Measurements from ENCODE around the gene DIPK1B.
A peak's percentile ranks its signal among the peaks of the same experiment; 100 is the strongest.

DIPK1B gene

GRCh38 chr9:136694163-136694871 is 18.1 kb upstream of the DIPK1B start (continued):
- TF ChIP-seq ZNF423 (tag by site-specific recombination; IDR thresholded peaks at IDR 0.05) (no peak), CTCF (tag by site-specific recombination; IDR thresholded peaks at IDR 0.05) (peak; percentile 69), ZIC2 (tag by site-specific recombination; IDR thresholded peaks at IDR 0.05) (peak; percentile 46; the same call in 1 of the 2 replicates), ZNF26 (tag by site-specific recombination; IDR thresholded peaks at IDR 0.05) (no peak), ZNF580 (tag by site-specific recombination; IDR thresholded peaks at IDR 0.05) (no peak), ZNF335 (tag by site-specific recombination; conservative IDR thresholded peaks at IDR 0.05) (peak; percentile 22), ZNF202 (tag by site-specific recombination; IDR thresholded peaks at IDR 0.05; ENCODE audit: borderline replicate concordance) (no peak), RBAK (tag by site-specific recombination; IDR thresholded peaks at IDR 0.05) (no peak), KLF1 (tag by site-specific recombination; IDR thresholded peaks at IDR 0.05) (peak; percentile 99), ZBTB1 (tag by site-specific recombination; IDR thresholded peaks at IDR 0.05) (no peak), ZNF19 (tag by site-specific recombination; IDR thresholded peaks at IDR 0.05; ENCODE audit: low read depth) (no peak), ZNF639 (tag by site-specific recombination; IDR thresholded peaks at IDR 0.05) (no peak), ZNF658 (tag by site-specific recombination; IDR thresholded peaks at IDR 0.05) (no peak), ZSCAN30 (tag by site-specific recombination; IDR thresholded peaks at IDR 0.05) (no peak), ZNF585B (tag by site-specific recombination; IDR thresholded peaks at IDR 0.05) (no peak), ZNF692 (tag by site-specific recombination; IDR thresholded peaks at IDR 0.05) (no peak), PRDM10 (tag by site-specific recombination; IDR thresholded peaks at IDR 0.05) (peak; percentile 45), KLF7 (tag by site-specific recombination; IDR thresholded peaks at IDR 0.05; ENCODE audit: borderline replicate concordance) (0 out of 2 replicates have a peak, but pooled peaks have one; percentile 24), ZBTB10 (tag by site-specific recombination; IDR thresholded peaks at IDR 0.05) (0 out of 2 replicates have a peak, but pooled peaks have one; percentile 15), ZNF175 (tag by site-specific recombination; IDR thresholded peaks at IDR 0.05) (no peak), ZBTB17 (tag by site-specific recombination; IDR thresholded peaks at IDR 0.05) (no peak), ZNF785 (tag by site-specific recombination; IDR thresholded peaks at IDR 0.05) (no peak), ZNF704 (tag by site-specific recombination; IDR thresholded peaks at IDR 0.05) (no peak), ZNF366 (tag by site-specific recombination; conservative IDR thresholded peaks at IDR 0.05) (peak; percentile 71), ZNF707 (tag by site-specific recombination; IDR thresholded peaks at IDR 0.05) (no peak), GLIS1 (tag by site-specific recombination; IDR thresholded peaks at IDR 0.05) (no peak)

Data from HEK293 (cell line).